Measurements from ENCODE around the gene PLEKHA1.

Gene PLEKHA1

GRCh38 chr10:122347170-122347841 is 27.2 kb upstream of the PLEKHA1 start:
- no peak for DNase-seq

DNA sequence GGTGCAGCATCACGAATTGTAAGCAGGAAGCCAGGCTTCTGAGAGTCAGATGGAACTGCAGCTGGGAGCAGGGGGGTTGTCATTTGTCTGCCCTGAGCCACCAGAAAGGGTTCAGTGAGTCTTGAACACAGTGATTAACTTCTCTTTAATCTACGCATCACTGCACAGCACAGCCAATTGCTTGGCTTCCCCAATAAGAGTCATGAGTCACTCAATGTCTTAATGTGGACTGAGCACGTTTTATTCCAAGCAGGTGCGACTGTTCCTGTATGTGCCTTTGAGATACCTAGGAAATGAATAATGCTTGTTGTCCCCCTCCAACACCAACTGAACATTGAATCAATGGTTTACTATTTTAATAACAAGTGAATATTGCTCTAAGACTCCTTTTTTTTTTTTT is 26.0 kb upstream of the PLEKHA1 start:
- no peak for DNase-seq

DNA sequence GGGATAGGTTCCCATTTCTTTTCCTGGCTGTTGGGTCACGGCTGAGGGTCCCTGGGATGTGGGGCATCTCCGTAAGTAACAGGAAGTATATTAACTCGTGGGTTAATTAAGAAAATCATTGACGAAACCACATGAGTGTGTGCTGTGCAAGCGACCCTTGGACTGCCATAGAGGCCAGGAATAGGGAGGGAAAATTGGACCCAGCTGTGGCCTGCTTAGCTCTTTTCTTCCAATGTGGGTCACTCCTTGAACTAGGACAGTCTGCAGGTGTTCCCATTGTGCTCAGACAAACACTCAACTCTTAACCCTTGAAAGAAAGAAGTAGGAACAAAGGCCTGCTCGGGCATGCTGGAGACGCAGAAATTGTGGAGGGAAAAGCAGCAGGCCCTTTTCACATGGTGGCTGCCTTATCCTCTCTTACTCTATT is 25.6 kb upstream of the PLEKHA1 start:
- DNase-seq: no peak

DNA sequence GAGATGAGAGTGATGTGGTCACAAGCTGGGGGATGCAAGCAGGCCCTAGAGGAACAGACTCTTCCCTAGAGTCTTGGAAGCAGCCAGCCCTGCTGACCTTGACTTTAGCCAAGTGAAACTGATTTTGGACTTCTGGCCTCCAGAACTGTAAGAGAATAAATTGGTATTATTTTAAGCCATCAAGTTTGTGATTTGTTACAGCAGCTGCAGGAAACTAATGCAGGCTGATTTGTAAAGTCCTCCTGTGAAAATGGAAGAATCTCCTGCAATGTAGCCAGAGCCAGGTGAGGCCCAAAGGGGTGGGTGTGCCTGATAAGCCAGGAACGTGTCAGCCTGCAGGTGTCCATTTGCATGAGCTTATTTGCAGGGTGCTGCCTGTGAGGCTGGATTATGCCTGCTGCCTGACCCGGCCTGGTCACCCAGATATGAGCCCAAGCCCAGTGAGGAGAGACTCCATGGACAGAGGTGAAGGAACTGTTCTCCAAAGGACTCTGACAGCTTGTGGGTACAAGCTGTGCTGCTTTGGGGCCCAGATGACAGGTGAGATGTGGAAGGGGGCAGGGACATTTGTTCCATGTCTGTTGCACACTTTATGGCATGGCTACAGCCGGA is 24.6 kb upstream of the PLEKHA1 start:
- DNase-seq: no peak

GRCh38 chr10:122350893-122351292 is 23.6 kb upstream of the PLEKHA1 start:
- DNase-seq: no peak

- peak; percentile 16 to 57 for DNase-seq
These were observed 21.5 kb upstream of the PLEKHA1 start for GRCh38 chr10:122352817-122353525.

DNA sequence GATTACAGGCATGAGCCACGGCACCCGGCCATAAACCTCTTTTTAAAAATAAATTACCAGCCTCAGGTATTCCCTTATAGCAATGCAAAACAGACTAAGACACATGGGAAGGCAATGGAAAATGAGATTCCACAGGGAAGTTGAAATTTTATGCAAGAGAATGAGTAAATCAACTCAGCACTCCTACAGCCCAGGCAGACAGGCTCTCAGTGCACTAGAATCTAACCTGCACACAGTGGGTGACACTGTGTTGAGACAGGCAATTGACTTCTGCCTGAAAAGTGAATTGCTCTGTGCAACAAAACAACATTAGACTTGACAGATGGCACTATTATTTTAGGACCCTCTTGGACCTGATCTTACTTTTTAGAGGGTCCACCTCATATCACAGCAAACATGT is 20.1 kb upstream of the PLEKHA1 start:
- peak in 1 of 2 experiments; percentile 11 for DNase-seq

- DNase-seq: no peak
These were observed 16.8 kb upstream of the PLEKHA1 start for GRCh38 chr10:122357685-122358084.

DNA sequence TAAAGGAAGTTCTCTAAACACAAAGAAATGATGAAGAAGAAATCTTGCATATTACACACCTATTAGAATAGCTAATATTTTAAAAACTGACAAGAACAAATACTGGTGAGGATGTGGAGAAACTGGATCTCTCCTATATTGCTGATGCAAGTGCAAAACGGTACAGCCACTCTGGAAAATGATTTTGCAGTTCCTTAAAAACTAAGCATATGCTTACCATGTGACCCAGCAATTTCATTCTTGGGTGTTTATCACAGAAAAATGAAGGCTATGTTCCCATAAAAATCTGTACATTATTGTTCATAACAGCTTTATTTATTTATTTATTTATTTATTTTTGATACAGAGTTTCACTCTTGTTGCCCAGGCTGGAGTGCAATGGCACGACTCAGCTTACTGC is 14.9 kb upstream of the PLEKHA1 start:
- DNase-seq: no peak

- no peak for DNase-seq
These were observed 13.5 kb upstream of the PLEKHA1 start for GRCh38 chr10:122361046-122361445.

DNA sequence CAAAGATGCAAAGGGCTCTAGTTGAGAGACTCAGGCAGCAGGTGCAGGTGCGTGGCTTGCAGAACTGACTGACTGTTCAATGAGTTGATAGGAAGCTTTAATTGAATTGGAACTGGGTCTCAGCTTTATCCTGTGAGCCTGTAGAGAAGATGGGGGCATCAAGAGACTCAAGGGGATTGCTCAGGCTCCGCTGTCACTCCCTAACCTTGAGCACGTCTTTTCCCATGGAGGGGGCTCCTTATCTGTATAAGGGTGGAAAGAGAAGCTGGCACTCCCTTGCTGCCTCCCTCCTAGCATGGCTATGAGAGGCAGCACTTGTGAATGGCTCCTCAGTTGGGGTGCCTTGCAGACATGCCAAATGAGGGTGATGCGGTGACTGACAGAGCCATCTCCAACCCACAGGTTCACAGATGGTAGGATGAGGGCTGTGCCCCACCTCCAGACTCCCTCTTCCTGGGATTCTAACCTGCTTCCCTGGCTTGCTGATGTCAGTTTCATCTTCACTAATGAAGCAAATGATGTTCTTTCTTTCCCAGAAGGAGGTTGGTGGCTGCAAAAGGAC is 12.4 kb upstream of the PLEKHA1 start:
- no peak for DNase-seq

- no peak for DNase-seq
These were observed 11.9 kb upstream of the PLEKHA1 start for GRCh38 chr10:122362621-122363020.

DNA sequence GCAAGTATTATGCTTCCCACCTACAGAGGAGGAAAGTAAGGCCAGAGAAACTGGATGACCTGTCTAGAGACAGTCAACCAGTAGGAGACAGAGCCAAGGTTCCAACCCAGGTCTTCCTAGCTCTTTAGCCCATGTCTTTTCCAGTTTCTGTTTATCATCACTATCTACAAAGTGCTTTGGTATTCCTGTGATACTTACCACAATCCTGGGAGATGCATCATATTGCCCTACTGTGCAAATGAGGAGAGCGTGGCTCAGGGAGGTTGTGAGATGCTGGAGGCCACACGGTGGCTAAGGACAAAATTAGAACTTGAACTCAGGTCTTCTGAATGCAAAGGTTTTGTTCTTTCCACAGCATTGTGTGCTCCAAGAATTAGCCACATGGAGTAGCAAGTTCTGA is 11.2 kb upstream of the PLEKHA1 start:
- no peak for DNase-seq

- DNase-seq: no peak
These were observed 10.6 kb upstream of the PLEKHA1 start for GRCh38 chr10:122363722-122364463.

DNA sequence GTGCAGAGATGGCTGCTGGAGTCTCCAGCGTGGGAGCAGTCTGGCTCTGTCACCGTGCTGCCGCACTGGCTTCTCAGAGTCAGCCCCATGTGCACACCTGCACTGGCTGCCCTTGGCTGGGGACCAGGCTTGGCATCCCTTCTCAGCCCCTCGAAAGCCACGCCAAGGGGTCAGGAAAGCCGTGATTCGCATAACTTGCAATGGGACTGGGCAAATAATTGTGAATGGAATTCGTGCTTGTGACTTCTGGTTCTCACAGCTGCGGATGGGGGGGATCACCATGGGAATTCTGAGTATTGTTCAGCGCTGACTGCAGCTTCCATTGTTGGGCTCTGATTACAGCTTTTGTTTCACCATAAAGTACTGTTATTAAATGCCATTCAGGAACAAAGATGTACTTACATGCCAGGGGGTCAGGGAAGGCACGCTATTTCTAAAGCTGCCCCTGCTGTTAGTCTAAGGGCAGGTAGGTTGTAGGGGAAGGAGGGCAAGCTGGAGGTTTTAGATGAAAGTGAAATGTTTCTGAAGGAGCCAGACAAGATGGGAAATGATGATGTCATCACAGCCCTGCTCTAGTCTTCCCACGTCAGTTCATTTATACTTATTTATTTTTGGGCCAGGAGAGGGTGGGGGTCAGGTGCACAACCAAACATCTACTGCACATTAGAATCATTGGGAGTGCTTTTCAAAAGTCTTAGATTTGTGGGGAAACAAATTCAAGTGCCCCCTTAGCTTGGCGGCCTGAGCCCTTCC is 5.8 kb upstream of the PLEKHA1 start:
- no peak for DNase-seq

DNA sequence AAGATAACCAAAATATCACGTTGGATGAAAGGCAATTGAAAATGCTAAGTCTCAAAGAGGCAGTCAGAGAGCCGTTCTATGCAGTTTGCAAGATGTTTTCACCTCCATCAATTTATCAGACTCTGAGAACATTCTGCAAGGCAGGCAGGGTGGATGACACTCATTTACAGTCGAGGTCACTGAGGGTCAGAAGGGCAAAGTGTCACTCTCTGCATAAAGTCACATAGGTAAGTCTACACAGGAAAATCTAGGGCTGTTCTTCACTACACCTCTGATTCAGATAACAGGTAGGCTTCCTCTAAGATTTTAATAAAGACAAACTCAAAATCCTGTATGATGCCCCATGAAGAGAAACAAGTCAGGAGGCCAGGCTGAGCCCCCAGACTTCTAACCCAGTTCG is 1.4 kb upstream of the PLEKHA1 start:
- no peak for DNase-seq

DNA sequence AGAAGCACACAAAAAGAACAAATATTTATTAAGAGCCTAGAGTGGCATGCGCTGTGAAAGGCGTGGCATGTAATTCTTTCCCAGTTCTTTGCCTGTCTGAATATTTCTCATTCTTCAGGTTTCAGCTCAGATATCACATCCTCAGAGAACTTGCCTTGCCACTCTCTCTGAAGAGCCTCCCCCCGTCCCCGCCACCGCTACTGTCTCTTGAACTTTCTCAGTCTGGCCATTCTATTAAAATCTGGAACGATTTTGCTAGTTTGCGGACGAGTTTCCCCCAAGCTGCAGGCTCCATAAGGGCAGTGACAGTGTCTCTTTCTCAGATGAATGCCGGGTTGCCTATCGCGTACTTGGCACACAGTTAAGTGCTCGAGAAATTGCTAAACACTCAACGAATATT is 787 bp upstream of the PLEKHA1 start:
- peak in 1 of 2 experiments; percentile 1 for DNase-seq

- peak in 1 of 2 experiments; percentile 11 for DNase-seq
These were observed 561 bp downstream of the PLEKHA1 start for GRCh38 chr10:122374859-122375678.

DNA sequence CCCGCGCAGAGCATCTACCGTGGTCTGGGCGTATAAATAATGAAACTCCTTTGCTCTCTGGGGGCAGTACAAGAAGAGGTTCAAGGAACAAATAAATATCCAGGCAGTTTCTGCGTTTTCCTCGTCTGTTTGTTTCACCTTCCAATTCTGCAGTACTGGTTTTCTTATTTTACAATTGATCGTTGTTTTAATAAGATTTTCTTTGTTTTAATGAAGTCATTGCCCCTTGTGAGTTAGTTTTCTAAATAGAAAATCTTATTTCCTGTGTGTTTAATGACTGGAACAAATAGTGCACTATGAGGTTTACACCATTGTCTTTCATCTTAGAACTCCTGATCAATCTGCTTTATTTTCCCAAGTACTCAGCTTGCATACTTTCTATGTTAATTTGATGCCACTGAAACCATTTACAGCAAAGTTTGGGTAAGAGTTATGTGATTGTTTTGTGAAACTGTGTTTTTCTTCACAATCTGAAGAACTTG is 1.2 kb downstream of the PLEKHA1 start:
- no peak for DNase-seq

DNA sequence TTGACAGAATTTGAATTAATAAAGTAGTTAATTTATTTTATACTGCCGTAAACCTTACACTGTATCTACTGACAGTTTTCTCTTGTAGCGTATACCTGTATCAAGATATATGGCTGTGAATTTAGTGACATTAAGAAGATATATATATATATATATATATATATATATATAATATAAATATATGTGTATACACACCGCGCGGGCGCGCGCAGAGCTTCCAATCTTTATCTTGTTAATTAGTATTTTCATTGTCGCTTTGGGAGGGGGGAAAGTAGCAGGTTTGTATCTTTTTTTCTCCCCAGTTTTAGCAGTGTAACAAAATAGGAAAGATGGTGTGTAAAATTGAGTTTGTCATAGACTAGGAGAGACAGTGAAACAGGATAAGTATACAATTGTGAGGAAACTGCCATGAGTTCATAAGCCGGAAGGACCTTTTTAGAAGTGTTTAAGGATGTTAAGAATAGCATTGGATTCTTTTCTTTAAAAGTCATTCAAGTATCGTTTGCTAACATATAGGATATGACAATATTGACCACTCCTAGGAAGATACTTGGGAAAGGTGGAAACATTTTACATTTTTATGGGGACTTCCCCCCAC is 2.0 kb downstream of the PLEKHA1 start:
- no peak for DNase-seq

DNA sequence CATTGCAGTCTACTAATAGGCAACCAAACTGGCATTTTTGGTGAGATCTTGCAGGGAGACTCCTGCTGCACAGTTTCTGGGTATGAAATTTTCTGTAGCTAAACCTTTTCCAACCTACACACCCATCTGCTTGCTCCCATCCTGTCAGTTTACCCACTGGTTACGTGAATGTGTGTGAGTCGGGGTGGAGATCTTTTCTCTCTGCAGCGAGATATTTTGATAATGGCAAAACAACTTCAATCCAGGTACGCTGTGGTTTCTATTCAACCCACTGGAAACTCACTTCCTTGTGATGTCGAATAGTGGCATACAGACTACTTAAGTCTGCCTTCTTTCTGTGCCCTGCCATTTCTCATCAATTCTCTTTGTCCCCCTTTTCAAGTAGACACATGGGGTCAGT is 4.5 kb downstream of the PLEKHA1 start:
- DNase-seq: no peak
